ENCODE data around the gene PEX1.
A peak's percentile ranks its signal among the peaks of the same experiment; 100 is the strongest.
"Not testable (repeated sequence)": the region's sequence is repeated elsewhere in the genome, so short reads cannot be mapped to it uniquely, and the experiment has no call there.

PEX1 gene

DNA sequence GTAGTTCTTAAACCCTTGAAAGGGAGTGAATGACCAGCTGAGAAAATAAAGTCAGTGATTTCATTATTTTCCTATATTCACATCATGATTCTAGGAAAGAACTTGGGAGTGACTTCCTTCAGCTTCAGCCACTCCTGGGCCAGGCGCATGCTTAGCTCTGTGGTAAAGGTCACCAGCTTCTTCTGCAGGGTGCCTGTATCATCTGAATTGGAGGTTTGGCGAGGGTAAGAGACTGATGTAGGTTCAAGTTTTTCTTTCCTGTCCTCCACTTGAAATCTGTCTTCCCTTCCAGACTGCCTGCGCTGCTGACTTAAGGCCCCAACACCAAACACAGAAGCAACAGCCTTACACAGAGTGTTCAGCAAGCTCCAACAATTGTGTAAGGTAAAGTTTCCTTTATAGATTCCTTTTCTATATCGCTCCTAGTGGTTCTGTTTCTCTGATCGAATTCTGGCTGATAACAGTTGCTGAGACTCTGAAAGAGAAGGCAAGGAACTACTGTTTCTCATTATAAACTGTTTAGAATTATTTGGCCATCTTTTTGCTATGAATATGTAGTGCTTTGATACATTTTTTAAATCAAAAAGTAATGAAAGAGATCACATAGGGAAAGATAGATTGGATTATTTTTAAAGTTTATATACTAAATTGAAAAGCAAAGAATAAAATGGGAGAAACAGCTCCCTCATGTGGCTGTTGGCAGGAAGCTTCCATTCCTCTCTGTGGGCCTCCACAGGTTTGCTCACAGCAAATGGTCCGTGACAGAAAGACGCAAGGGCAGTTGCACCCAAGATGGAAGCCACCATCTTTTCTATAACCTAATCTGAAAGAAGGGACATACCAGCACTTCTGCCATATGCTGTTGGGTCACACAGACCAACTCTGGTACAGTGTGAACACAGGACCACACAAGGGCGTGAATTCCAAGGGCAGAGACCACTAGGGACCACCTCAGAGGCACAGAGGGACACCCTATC lies 67.0 kb downstream of the PEX1 start:
- no peak for DNase-seq (ENCODE audit: low read depth in 2 of 2)

DNA sequence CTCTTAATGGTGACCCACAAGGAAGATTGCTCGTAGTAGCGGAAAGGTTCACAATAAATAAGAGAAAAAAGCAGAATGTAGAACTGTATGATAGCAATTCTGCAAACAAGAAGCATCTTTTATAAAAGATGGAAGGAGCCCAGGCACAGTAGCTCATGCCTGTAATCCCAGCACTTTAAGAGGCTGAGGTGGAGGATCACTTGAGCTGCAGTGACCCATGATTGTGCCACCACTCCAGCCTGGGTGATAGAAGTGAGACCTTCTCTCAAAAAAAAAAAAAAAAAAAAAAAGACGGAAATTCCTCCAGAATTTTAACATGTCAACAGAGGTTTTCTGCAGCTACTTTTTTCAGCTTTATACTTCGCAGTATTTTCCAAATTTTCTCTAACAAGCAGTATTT lies 67.8 kb downstream of the PEX1 start:
- no peak for DNase-seq (ENCODE audit: low read depth in 2 of 2)

DNA sequence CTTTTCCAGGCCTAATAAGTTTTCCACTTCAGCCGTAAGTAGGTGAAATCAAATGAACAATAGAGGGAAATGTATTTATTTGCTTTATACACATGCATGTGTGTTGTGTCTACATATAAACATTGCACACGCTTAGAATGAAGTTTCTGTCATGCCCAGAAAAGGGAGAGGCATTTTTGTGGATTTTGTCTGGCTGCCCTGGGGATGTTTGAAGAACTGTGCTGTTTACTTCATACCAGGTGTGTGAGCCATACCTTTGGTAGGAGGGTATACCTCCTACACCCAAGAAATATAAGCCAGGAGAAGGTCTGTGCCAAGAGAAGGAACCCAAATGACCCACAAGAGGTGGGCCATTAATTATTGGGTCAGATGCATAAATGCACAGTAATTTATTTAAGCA lies 68.2 kb downstream of the PEX1 start:
- no peak for DNase-seq (ENCODE audit: low read depth in 2 of 2)

DNA sequence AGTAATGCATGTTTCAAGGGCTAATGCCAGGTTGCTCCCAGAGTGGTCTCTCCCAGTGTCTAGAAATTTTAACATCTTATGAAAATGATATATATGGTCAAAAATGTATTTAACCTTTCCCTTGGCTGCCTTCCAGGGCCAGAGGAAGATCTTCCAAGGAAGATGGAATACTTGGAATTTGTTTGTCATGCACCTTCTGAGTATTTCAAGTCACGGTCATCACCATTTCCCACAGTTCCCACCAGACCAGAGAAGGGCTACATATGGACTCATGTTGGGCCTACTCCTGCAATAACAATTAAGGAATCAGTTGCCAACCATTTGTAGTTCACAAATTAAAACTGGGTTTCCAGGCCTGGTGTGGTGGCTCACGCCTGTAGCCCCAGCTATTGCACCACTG lies 72.1 kb downstream of the PEX1 start:
- DNase-seq (ENCODE audit: low read depth in 2 of 2): no peak

DNA sequence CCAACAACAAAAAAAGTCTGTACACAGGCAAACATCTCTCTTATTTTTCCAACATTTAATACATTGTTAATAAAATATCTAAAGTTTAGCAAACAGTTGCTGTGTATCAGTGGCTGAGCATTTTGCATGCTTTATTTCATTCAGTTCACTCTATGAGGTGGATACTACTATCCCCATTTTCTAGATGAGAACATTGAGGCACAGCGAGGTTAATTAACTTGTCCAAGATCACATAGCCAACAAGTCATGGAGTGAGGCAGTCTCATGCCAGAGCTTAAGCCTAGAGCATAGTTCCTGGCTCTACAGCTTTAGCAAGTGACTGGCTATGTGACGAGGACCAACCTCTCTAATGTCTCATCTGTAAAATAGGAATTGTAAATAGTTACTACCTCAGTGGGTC lies 76.7 kb downstream of the PEX1 start:
- no peak for DNase-seq (ENCODE audit: low read depth in 2 of 2)

DNA sequence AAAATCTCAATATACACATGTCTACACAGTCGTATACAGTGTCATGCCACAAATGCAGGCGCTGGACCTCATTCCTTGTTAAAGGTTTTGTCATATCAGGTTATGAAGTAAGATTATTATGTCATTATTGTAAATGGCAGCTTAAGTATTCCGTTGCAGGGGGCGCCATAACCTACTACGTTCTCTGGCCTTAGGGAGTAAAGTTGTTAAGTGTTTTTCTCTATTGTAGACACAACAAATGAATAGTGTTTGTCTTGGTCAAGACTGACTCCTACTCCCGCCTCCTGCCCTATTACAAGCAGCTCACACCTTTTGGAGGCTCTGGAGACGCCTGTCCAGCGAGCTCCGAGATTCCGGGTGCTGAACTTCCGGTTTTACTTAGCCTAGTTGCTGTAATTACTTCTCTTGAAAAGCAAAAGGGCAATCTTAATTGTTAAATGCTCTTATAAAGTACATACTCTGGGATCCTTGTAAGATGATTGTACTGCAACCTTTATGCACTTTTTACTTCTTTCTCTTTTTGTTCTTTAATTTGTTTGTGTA lies 80.0 kb downstream of the PEX1 start:
- peak; percentile 9 to 24 for DNase-seq (ENCODE audit: low read depth in 2 of 2)

DNA sequence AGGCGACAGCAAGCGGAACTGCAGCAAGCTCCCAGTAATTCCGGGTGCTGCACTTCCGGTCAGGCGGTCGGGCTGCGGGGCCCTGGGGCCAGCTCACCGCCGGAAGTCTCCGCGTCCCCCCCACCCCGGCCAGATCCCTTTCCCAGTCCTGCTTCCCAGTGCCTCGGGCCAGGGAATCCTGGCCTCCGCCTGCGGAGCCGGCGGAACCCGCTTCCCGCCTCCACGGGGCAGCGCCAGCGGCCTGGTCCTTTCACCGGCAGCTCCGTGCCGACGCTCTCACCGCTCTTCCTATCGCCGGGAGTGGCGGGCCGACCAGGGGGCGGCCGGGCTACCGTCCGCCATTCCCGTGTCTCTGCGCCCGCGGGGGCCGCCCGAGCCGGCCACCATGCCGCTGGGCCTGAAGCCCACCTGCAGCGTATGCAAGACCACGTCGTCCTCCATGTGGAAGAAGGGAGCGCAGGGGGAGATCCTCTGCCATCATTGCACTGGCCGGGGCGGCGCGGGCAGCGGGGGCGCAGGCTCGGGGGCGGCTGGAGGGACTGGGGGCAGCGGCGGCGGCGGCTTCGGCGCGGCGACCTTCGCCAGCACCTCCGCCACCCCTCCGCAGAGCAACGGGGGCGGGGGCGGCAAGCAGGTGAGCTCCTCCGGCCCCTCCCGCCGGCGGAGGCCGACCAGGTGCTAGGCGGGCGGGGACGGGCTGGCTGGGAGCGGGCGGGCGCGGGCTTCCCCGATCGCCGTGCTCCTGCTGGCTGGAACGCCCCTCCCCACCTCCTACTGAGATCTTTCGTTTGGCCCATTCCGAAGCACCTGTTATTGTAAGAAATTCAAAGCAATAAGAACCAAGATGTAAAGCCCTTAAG lies 80.7 kb downstream of the PEX1 start, which contains the start of gene GATAD1:
Gene GATAD1 (plus strand): TSS at position 138 of the 860 bp plus-strand sequence. CDS start 248 bp downstream, at position 386.
- peak; percentile 50 to 65 for DNase-seq (ENCODE audit: low read depth in 2 of 2)

DNA sequence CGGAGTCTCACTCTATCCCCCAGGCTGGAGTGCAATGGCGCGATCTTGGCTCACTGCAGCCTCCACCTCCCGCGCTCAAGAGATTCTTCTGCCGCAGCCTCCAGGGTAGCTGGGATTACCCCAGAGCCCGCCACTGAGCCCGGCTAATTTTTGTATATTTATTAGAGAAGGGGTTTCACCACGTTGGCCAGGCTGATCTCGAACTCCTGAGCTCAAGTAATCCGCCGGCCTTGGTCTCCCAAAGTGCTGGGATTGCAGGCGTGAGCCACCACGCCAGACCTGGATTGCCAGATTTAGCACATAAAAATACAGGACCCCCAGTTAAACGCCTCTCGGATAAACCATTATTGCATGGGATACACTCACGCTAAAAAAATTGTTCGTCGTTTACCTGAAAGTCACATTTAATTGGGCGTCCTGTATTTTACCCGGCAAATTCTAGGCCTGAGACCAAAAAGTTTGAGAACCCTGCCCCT lies 81.4 kb downstream of the PEX1 start:
- DNase-seq (ENCODE audit: low read depth in 2 of 2): no peak

DNA sequence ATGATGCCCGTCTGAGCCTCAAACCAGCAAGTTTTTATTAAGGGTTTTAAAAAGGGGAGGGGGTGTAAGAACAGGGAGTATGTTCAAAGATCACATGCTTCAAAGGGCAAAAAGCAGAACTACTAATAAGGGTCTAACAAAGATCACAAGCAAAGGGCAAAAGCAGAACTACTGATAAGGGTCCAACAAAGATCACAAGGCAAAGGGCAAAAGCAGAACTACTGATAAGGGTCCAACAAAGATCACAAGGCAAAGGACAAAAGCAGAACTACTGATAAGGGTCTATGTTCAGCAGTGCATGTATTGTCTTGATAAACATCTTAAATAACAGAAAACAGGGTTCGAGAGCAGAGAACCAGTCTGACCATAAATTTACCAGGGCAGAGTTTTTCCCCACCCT lies 85.6 kb downstream of the PEX1 start:
- DNase-seq (ENCODE audit: low read depth in 2 of 2): not testable (repeated sequence)

DNA sequence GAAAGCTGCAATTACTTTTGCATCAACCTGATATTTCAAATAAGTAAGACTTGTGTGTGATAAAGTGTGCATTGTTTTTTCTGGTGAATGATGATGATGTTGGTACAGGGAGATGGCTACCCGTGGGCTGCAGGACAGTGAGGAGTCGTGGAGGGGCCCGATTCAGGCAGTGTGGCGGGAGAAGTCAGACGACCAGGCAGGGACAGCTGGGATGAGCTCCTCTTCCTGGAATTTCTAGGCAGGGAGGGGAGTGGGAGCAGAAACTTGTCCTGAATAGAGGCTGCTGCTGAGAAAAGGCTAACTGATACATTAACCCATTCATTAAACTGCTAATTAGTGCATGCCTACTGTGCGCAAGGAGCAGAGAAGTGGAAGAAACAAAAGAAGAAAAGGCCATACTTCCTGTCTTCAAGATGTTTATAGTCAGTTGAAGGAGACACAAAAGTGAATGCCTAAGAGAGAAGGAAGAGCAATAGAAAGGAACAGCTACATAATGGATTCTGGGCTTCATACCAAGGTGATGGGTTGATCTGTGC lies 90.3 kb downstream of the PEX1 start:
- DNase-seq (ENCODE audit: low read depth in 2 of 2): no peak

All from activated CD8-positive, alpha-beta memory T cell treated with anti-CD3 and anti-CD28 coated beads for 4 hours (primary cell).